ENCODE measurements around the gene TUT4. TPM values are rescaled to one million over a fixed set of nuclear protein-coding genes. Genes with fewer than 3 reads are reported as not detected.

The TUT4 gene
- total and polyA plus RNA-seq, 4 donors: 16.4 to 142 (median 28.5) TPM

- Histone ChIP-seq H3K27me3 (ENCODE audit: control insufficient read depth in 3 of 3, insufficient read depth in 3 of 3, low read length in 2 of 3) (no peaks in the 10 kb centered on the region), H3K9ac (ENCODE audit: insufficient read depth in 1 of 2, low read length in 2 of 2) (no peak overlapping the region), H3K9me3 (ENCODE audit: control insufficient read depth in 4 of 4, insufficient read depth in 3 of 4, low read length in 3 of 4) (no peaks in the 10 kb centered on the region), H3K27ac (ENCODE audit: low read depth in 1 of 2, low read length in 1 of 2) (no peak overlapping the region), H3K4me1 (ENCODE audit: control insufficient read depth in 5 of 5, insufficient read depth in 5 of 5, low read length in 5 of 5) (peaks cover 0 to 22% (median 11%) of the 10 kb centered on the region in 5 donors), H3K36me3 (ENCODE audit: control insufficient read depth in 4 of 4, insufficient read depth in 4 of 4, low read length in 4 of 4) (no peaks in the 10 kb centered on the region), H3K4me3 (no peak overlapping the region)
- ATAC-seq (ENCODE audit: insufficient read depth, low FRiP score) (no peak), DNase-seq (no peak)
- TF ChIP-seq CTCF (IDR thresholded peaks at IDR 0.05; ENCODE audit: control extremely low read depth, extremely low read depth): no peak
- WGBS, 2 donors: 94 to 96% methylated on average over 7 of the region's 7 CpGs
These were observed 45.8 kb upstream of the TUT4 start for GRCh38 chr1:52598729-52599128.

- WGBS, 2 donors: 65 to 87% methylated on average over 2 of the region's 2 CpGs
- no peak for ATAC-seq (ENCODE audit: insufficient read depth, low FRiP score)
- no peak for TF ChIP-seq CTCF (IDR thresholded peaks at IDR 0.05; ENCODE audit: control extremely low read depth, extremely low read depth)
- peaks cover 0 to 14% (median 7%) of the 10 kb centered on the region in 5 donors for H3K4me1 ChIP-seq (ENCODE audit: control insufficient read depth in 5 of 5, insufficient read depth in 5 of 5, low read length in 5 of 5)
- H3K36me3 ChIP-seq (ENCODE audit: control insufficient read depth in 4 of 4, insufficient read depth in 4 of 4, low read length in 4 of 4): no peaks in the 10 kb centered on the region
- no peak overlapping the region for H3K4me3 ChIP-seq
- DNase-seq: no peak
- no peak overlapping the region for H3K27ac ChIP-seq (ENCODE audit: low read depth in 1 of 2, low read length in 1 of 2)
- H3K9ac ChIP-seq (ENCODE audit: insufficient read depth in 1 of 2, low read length in 2 of 2): no peak overlapping the region
- H3K27me3 ChIP-seq (ENCODE audit: control insufficient read depth in 3 of 3, insufficient read depth in 3 of 3, low read length in 2 of 3): no peaks in the 10 kb centered on the region
- H3K9me3 ChIP-seq (ENCODE audit: control insufficient read depth in 4 of 4, insufficient read depth in 3 of 4, low read length in 3 of 4): no peaks in the 10 kb centered on the region
These were observed 45.0 kb upstream of the TUT4 start for GRCh38 chr1:52597912-52598311.

- Histone ChIP-seq H3K36me3 (ENCODE audit: control insufficient read depth in 4 of 4, insufficient read depth in 4 of 4, low read length in 4 of 4) (no peaks in the 10 kb centered on the region), H3K4me1 (ENCODE audit: control insufficient read depth in 5 of 5, insufficient read depth in 5 of 5, low read length in 5 of 5) (peaks cover 0 to 1% (median 0%) of the 10 kb centered on the region in 5 donors), H3K27me3 (ENCODE audit: control insufficient read depth in 3 of 3, insufficient read depth in 3 of 3, low read length in 2 of 3) (no peaks in the 10 kb centered on the region), H3K4me3 (no peak overlapping the region), H3K9me3 (ENCODE audit: control insufficient read depth in 4 of 4, insufficient read depth in 3 of 4, low read length in 3 of 4) (no peaks in the 10 kb centered on the region), H3K27ac (ENCODE audit: low read depth in 1 of 2, low read length in 1 of 2) (no peak overlapping the region), H3K9ac (ENCODE audit: insufficient read depth in 1 of 2, low read length in 2 of 2) (no peak overlapping the region)
- ATAC-seq (ENCODE audit: insufficient read depth, low FRiP score): no peak
- TF ChIP-seq CTCF (IDR thresholded peaks at IDR 0.05; ENCODE audit: control extremely low read depth, extremely low read depth): no peak
- DNase-seq: peak in 1 of 3 donors; percentile 15
- WGBS, 2 donors: 22 to 34% methylated on average over 3 of the region's 3 CpGs
These were observed 42.2 kb upstream of the TUT4 start for GRCh38 chr1:52595061-52595460.

GRCh38 chr1:52593495-52593894 is 40.6 kb upstream of the TUT4 start:
- H3K27me3 ChIP-seq (ENCODE audit: control insufficient read depth in 3 of 3, insufficient read depth in 3 of 3, low read length in 2 of 3): no peaks in the 10 kb centered on the region
- ATAC-seq (ENCODE audit: insufficient read depth, low FRiP score): no peak
- H3K27ac ChIP-seq (ENCODE audit: low read depth in 1 of 2, low read length in 1 of 2): no peak overlapping the region
- H3K4me1 ChIP-seq (ENCODE audit: control insufficient read depth in 5 of 5, insufficient read depth in 5 of 5, low read length in 5 of 5): peaks cover 0 to 1% (median 0%) of the 10 kb centered on the region in 5 donors
- no peak for DNase-seq
- 96 to 98% methylated on average over 1 of the region's 1 CpG for WGBS, 2 donors
- TF ChIP-seq CTCF (IDR thresholded peaks at IDR 0.05; ENCODE audit: control extremely low read depth, extremely low read depth): no peak
- no peak overlapping the region for H3K4me3 ChIP-seq
- no peaks in the 10 kb centered on the region for H3K9me3 ChIP-seq (ENCODE audit: control insufficient read depth in 4 of 4, insufficient read depth in 3 of 4, low read length in 3 of 4)
- H3K9ac ChIP-seq (ENCODE audit: insufficient read depth in 1 of 2, low read length in 2 of 2): no peak overlapping the region
- no peaks in the 10 kb centered on the region for H3K36me3 ChIP-seq (ENCODE audit: control insufficient read depth in 4 of 4, insufficient read depth in 4 of 4, low read length in 4 of 4)

Data from lung (tissue), 12 donors.